GM19467 (cell line): ENCODE measurements around the gene TNFRSF21.
"Not testable (repeated sequence)": the region's sequence is repeated elsewhere in the genome, so short reads cannot be mapped to it uniquely, and the experiment has no call there.

Source experiments
- ATAC-seq: cut with Tn5 transposase; IDR thresholded peaks from one replicate; pipeline ENCODE4 v1.9.1; 2021; ENCODE audit warnings: mild to moderate bottlenecking, moderate library complexity; ENCODE audit not compliant: unreplicated experiment

Gene TNFRSF21

GRCh38 chr6:47290124-47290834, 19.4 kb downstream of the TNFRSF21 start:
- no peak for ATAC-seq

DNA sequence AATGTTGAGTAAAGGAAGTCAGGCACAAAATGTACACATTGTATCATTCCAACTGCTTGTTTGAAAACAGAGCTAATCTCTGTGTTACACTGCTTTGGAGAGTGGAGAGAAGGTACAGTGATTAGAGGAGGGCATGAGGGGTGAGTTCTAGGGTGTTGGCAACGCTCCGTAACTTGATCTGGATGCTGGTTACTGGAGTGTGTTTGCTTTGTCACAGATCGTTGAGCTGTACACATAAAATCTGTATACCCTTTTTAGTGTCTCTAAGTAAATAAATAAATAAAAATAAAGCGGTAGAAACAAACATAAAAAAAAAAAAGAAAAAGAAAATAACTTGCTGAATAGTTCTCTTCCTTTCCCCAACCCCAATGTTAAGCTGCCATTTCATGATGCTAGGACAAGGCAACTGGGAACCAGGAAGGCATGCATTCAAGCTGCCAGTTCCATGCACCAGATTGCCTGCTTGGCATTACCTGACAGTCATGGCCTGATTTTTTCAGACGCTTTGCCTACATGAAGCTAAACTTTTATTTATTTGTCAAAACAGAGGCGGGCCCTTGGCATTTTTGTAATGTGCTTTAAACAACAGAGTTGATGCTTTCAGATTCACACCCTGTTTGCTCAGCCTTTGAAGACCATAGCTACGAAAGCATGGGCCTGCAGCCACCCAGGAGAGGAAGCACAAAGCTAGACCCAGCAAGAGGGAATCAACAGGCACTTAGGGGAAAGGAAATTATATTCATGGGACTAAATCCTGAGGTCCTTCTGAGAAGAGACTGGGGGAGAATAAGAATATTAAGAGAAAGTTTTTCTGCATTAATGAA, 21.2 kb downstream of the TNFRSF21 start:
- ATAC-seq = no peak

GRCh38 chr6:47286301-47286700, 23.4 kb downstream of the TNFRSF21 start:
- ATAC-seq = no peak

DNA sequence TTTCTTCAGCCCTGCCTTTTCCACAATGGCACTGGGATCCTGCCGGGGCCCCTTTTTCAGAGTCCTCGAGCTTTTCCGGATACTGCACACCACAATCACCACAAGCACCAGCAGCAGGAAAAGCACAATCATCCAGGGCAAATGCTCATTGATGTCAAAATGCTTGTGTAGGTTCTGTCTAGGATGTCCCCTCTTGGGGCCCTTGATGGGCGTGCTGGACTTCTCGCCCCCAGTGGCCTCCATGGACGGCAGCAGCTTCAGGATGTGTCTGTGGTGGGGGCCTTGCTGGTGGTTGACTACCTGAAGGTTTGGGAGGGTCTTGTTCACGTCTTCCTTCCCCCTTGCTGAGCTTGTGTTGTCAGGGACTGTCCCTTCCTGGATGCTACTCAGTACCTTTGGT, 25.7 kb downstream of the TNFRSF21 start:
- no peak for ATAC-seq

DNA sequence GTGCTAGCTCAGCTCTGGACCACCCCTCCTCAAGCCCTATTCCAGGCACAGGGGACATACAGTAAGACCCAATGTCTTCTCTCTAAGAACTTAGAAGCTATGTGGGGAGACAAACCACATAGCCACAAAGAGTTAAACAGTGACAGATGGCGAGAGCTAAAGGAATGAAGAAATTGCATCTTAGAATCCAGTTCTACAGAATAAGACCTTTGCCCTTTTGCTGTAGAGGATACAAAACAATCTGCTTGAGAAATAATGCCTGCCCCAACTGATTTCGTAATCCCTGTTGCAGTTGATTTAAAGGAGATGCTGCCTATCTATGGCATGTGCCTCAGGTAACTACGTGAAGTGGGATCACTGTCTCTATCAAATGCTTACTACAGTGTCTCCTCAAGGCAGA, 31.2 kb downstream of the TNFRSF21 start:
- ATAC-seq = no peak

- ATAC-seq = no peak
Observed at GRCh38 chr6:47277702-47278101, 32.0 kb downstream of the TNFRSF21 start.

- ATAC-seq = no peak
Observed at GRCh38 chr6:47276377-47276776, 33.3 kb downstream of the TNFRSF21 start.

GRCh38 chr6:47275640-47276039, 34.1 kb downstream of the TNFRSF21 start:
- ATAC-seq = no peak

GRCh38 chr6:47275132-47275531, 34.6 kb downstream of the TNFRSF21 start:
- not testable (repeated sequence) for ATAC-seq

- no peak for ATAC-seq
Observed at GRCh38 chr6:47268572-47269187, 41.0 kb downstream of the TNFRSF21 start.

GRCh38 chr6:47267301-47267700, 42.4 kb downstream of the TNFRSF21 start:
- no peak for ATAC-seq

DNA sequence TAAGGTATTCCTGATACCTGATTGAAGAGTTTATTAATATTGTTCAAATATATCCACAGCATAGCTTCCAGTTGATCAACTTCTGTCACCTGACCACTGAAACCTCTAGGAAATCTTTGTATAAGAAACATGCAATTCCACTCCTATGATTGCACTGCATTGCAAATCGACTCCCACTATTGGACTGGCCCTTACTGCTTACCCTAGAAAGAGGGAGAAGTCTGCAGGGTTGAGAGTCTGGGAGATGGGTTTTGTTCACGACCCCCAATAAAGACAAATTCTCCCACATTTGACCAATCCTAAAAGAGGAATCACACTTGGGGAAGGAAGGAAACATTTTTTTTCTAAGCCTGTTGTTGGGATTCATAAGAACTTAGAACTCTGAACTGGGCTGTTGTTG, 43.7 kb downstream of the TNFRSF21 start:
- ATAC-seq = no peak

DNA sequence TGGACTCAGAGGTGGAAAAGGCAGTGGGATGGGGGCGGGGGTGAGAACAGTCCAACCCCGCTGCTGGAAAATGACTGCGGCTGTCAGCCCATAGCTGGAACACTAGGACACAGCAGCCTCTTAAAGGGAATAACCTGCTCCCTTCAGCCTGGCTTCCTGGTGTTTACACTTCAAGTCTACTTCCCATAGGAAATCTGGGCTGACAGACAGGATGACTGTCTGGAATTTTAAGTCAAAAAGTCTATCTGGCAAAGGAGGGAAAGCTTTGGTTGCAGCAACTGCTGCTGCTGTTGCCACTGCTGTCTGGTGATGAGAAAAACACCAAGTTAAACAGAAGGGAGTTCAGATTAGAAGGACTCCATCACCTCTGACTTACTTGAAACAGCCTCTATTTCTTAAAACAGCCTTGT, 44.9 kb downstream of the TNFRSF21 start:
- no peak for ATAC-seq

GRCh38 chr6:47263268-47263667, 46.4 kb downstream of the TNFRSF21 start:
- no peak for ATAC-seq

GRCh38 chr6:47262231-47262630, 47.5 kb downstream of the TNFRSF21 start:
- ATAC-seq = no peak

- ATAC-seq = no peak
Observed at GRCh38 chr6:47261191-47261590, 48.5 kb downstream of the TNFRSF21 start.

DNA sequence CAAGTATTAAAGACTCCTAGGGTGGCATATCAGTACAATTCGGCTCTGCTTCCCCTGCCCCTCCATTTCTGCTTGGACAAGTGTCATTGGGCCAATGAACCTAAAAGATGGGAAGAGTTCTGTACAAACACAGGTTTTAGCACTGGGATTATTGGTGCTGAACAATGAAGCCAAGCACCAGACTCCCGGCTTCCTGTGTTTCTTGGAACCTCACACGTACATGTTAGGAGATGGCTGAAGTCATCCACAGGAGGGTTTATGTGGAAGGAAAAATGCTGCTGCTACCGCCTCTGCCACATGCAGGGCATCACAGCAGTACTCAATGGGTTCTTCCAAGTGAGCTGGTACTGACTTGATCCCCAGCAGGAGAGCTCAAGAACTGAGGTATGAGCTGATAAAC, 49.7 kb downstream of the TNFRSF21 start:
- no peak for ATAC-seq

DNA sequence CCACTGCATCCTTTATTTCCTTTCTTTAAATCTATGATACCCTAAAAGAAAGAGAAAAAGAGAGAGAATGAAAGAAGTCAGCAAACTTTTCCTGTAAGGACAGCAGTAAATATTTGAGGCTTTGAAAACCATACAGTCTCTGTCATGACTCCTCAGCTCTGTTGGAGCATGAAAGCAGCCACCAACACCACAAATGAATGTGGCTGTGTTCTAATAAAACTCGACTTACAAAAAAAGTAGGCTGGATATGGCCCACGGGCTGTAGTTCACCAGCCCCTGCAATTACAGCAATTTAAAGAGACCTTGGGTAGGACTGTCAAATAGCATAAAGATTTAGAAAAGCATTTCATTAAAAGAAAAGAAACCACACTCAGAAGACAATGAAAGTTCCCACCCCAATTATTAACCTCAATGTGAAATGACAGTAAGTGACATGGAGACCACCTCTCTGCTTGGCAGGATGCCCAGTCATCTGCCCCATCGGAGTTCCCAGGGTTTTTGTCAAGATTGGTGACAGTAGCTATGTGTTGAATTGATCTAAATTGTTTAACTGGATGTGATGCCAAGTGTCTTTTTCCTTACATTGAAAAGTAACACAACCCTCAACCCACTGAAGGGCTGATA, 50.9 kb downstream of the TNFRSF21 start:
- ATAC-seq = no peak

GRCh38 chr6:47256981-47257730, 52.5 kb downstream of the TNFRSF21 start:
- ATAC-seq = no peak

DNA sequence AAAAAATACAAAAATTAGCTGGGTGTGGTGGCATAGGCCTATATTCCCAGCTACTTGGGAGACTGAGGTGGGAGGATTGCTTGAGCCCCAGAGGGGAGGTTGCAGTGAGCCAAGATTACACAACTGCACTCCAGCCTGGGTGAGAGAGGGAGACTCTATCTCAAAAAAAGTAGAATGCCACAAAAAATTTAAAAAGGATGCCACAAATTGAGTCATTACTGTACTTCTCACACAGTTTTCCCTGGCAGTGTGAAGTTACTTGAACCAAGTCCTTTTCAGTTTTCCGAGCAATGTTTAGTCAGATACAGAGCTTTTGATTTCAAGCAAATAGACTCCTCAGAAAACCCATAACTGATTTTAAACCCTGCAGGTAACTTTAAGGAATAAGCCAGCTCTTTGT, 53.3 kb downstream of the TNFRSF21 start:
- no peak for ATAC-seq

DNA sequence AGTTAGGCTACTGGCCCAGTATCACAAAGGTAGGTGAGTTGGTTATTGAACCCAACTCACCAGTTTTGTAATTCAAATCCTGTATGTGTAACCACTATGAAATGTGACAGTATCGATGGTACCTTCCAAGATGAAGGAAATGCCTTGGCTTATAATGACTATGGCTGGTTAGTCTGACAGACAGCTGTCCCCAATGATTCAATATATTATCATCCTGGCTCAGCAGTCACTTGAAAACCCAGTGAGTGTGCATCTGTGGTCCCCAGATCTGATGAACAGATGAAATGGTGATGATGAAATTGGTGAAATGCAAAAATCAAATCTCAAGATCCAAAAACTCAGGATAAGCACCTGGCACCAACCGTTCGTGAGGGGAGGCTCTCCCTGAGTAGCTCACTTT, 54.8 kb downstream of the TNFRSF21 start:
- no peak for ATAC-seq
